B cell (primary cell): ENCODE data around the gene NUBPL. TPM values are rescaled to one million over a fixed set of nuclear protein-coding genes. Genes with fewer than 3 reads are reported as not detected.

Source experiments
- ATAC-seq: fragments of 200-7000 bp; cut with Tn5 transposase; one replicate; pipeline ENCODE4 v1.10.0; 2021; ENCODE audit warnings: low read depth, mild to moderate bottlenecking, moderate number of reproducible peaks, moderate library complexity
- CTCF ChIA-PET: fragments of 350-600 bp; sonication (Branson Sonifier 250); formaldehyde crosslinking; loops from one replicate; lab custom pipeline; 2021; ENCODE audit warnings: antibody characterized with exemption, inconsistent platforms; lab: Charles Lee
- POLR2A ChIA-PET: fragments of 350-600 bp; sonication (Branson Sonifier 250); formaldehyde crosslinking; loops from one replicate; lab custom pipeline; 2021; ENCODE audit warnings: antibody characterized with exemption; lab: Charles Lee
- DNase-seq: peaks from one replicate; pipeline ENCODE4 v3.0.0; 2013
- H2AFZ ChIP-seq: 2 replicates; pipeline ENCODE4 v1.6.1; 2012; ENCODE audit warnings: mild to moderate bottlenecking, low read depth, low read length; ENCODE audit not compliant: insufficient read depth, poor library complexity, severe bottlenecking
- H3K27ac ChIP-seq, 2 donors: 1 replicate in 1 of 2; 2 replicates in 1 of 2; pipeline ENCODE4 v1.5.1; 2012 to 2013; ENCODE audit warnings: low read length in 2 of 2, mild to moderate bottlenecking in 2 of 2, moderate library complexity in 1 of 2
- H3K27me3 ChIP-seq, 4 experiments: fragments of 200-600 bp in 1 of 4; sonication (generic) in 1 of 4; replicated peaks in 1 of 4; 1 replicate in 2 of 4; 2 replicates in 2 of 4; pipeline versions ENCODE4 v1.6.1 to v1.7.0; 2013 to 2016; ENCODE audit warnings: low read length in 3 of 4, mild to moderate bottlenecking in 2 of 4, mixed read lengths in 1 of 4, moderate library complexity in 1 of 4; ENCODE audit not compliant: insufficient read depth in 4 of 4, control insufficient read depth in 3 of 4; ENCODE audit errors: control extremely low read depth in 1 of 4
- H3K36me3 ChIP-seq, 2 experiments: replicated peaks in 1 of 2; 1 replicate in 1 of 2; 2 replicates in 1 of 2; pipeline versions ENCODE4 v1.6.1 to v1.7.1; 2013; ENCODE audit warnings: low read length in 1 of 2; ENCODE audit not compliant: insufficient read depth in 2 of 2, control insufficient read depth in 1 of 2; ENCODE audit errors: control extremely low read depth in 1 of 2, extremely low read depth in 1 of 2
- H3K4me1 ChIP-seq, 2 donors: fragments of 200-600 bp in 1 of 2; sonication (generic) in 1 of 2; 1 replicate in 1 of 2; 2 replicates in 1 of 2; pipeline versions ENCODE4 v1.5.1 to v1.6.1; 2013 to 2017; ENCODE audit warnings: low read length in 2 of 2; ENCODE audit not compliant: control insufficient read depth in 2 of 2, insufficient read depth in 2 of 2
- H3K4me2 ChIP-seq: replicated peaks from 2 replicates; pipeline ENCODE3; 2012; ENCODE audit warnings: mild to moderate bottlenecking, low read depth, low read length; ENCODE audit not compliant: poor library complexity, severe bottlenecking
- H3K4me3 ChIP-seq, 5 experiments: fragments of 200-600 bp in 1 of 5; sonication (generic) in 1 of 5; 1 replicate in 3 of 5; 2 replicates in 2 of 5; pipeline versions ENCODE4 v1.5.1 to v1.7.0; 2011 to 2016; ENCODE audit warnings: low read length in 4 of 5, mild to moderate bottlenecking in 4 of 5, low read depth in 2 of 5, control low read depth in 1 of 5, moderate library complexity in 1 of 5; ENCODE audit not compliant: insufficient read depth in 1 of 5; ENCODE audit errors: control extremely low read depth in 1 of 5, extremely low read depth in 1 of 5
- H3K79me2 ChIP-seq: fragments of 200-600 bp; sonication (generic); one replicate; pipeline ENCODE4 v1.6.0; 2016; ENCODE audit warnings: low read length; ENCODE audit not compliant: control insufficient read depth, insufficient read depth
- H3K9ac ChIP-seq: fragments of 200-600 bp; sonication (generic); 2 replicates; pipeline ENCODE4 v1.6.1; 2017; ENCODE audit warnings: mild to moderate bottlenecking, low read length, moderate library complexity
- H3K9me3 ChIP-seq, 3 donors: one replicate each; pipeline versions ENCODE4 v1.6.1 to v1.7.1; 2013; ENCODE audit warnings: low read length in 2 of 3; ENCODE audit not compliant: control insufficient read depth in 2 of 3, insufficient read depth in 1 of 3; ENCODE audit errors: control extremely low read depth in 1 of 3
- H4K20me1 ChIP-seq: 2 replicates; pipeline ENCODE4 v1.6.0; 2012; ENCODE audit warnings: mild to moderate bottlenecking, low read length; ENCODE audit not compliant: insufficient read depth, control insufficient read depth, poor library complexity, severe bottlenecking
- H3K27ac Mint-ChIP-seq: one replicate; pipeline ENCODE4 v1.8.0; 2021; ENCODE audit warnings: mixed read lengths
- H3K27me3 Mint-ChIP-seq: one replicate; pipeline ENCODE4 v1.8.0; 2021; ENCODE audit warnings: mixed read lengths
- H3K4me1 Mint-ChIP-seq: one replicate; pipeline ENCODE4 v1.8.0; 2021; ENCODE audit warnings: mixed read lengths
- H3K4me3 Mint-ChIP-seq: one replicate; pipeline ENCODE4 v1.8.0; 2021; ENCODE audit warnings: mixed read lengths
- H3K9me3 Mint-ChIP-seq: one replicate; pipeline ENCODE4 v1.8.0; 2022; ENCODE audit warnings: mixed read lengths; ENCODE audit not compliant: insufficient read depth
- CTCF ChIP-seq: fragments of 200-600 bp; IDR thresholded peaks from one replicate; pipeline ENCODE4 v1.8.0; 2022; ENCODE audit warnings: antibody characterized with exemption, mild to moderate bottlenecking
- EZH2 ChIP-seq: IDR thresholded peaks from 2 replicates; pipeline ENCODE4 v1.6.1; 2012; ENCODE audit warnings: borderline replicate concordance, low read depth, mild to moderate bottlenecking, moderate library complexity, low read length; ENCODE audit not compliant: insufficient read depth, poor library complexity, severe bottlenecking
- WGBS: methylation state at CpG from one replicate; pipeline ENCODE4 v1.1.5; 2013; ENCODE audit warnings: missing lambda C conversion rate; ENCODE audit not compliant: insufficient coverage; 5-methylcytosine and 5-hydroxymethylcytosine counted together
- intact Hi-C: fragments of 100-400 bp; cut with micrococcal nuclease; formaldehyde crosslinking; loops from one replicate; pipeline ENCODE4 v1.10.0; 2022
- polyA plus RNA-seq: library from polyadenylated mRNA; depleted of rRNA; stranded (reverse); fragments of >200 nt; gene quantifications from 2 replicates; pipeline ENCODE4 v1.2.3, GENCODE V29; 2012
- total RNA-seq, 2 donors: library from RNA; stranded (reverse); fragments of 120-200 nt in 1 of 2; gene quantifications; 1 replicate in 1 of 2; 2 replicates in 1 of 2; pipeline versions ENCODE4 v1.2.3 to v1.2.4, GENCODE V29; 2013 to 2022

NUBPL gene
- total and polyA plus RNA-seq, 2 donors (not counting 1 experiment from before 2014, with no cell fraction given): 1.9 to 14.2 TPM

GRCh38 chr14:31760277-31760676 is 199.1 kb downstream of the NUBPL start:
- no peak for ATAC-seq
- Mint-ChIP-seq H3K27ac (no peak overlapping the region), H3K4me1 (no peaks in the 10 kb centered on the region), H3K4me3 (no peak overlapping the region), H3K9me3 (no peaks in the 10 kb centered on the region), H3K27me3 (no peaks in the 10 kb centered on the region)
- Histone ChIP-seq H3K4me3 (no peak overlapping the region), H3K9me3 (no peaks in the 10 kb centered on the region), H3K4me2 (no peak overlapping the region), H3K4me1 (no peaks in the 10 kb centered on the region), H3K79me2 (no peaks in the 10 kb centered on the region), H2AFZ (no peak overlapping the region), H3K27ac (no peak overlapping the region), H3K36me3 (no peaks in the 10 kb centered on the region), H4K20me1 (no peaks in the 10 kb centered on the region), H3K27me3 (no peaks in the 10 kb centered on the region), H3K9ac (no peak overlapping the region)
- no CpG with 5 or more reads among the region's 3 CpGs for WGBS
- TF ChIP-seq CTCF (no peak), EZH2 (no peak)
- intact Hi-C loops: no loop called here
- POLR2A ChIA-PET: no interaction called here
- CTCF ChIA-PET: no interaction called here
- no peak for DNase-seq

GRCh38 chr14:31761325-31761724 is 200.1 kb downstream of the NUBPL start:
- Mint-ChIP-seq H3K27ac (no peak overlapping the region), H3K9me3 (no peaks in the 10 kb centered on the region), H3K27me3 (no peaks in the 10 kb centered on the region), H3K4me1 (no peaks in the 10 kb centered on the region), H3K4me3 (no peak overlapping the region)
- no peak for TF ChIP-seq CTCF
- TF ChIP-seq EZH2: no peak
- no peaks in the 10 kb centered on the region for H4K20me1 ChIP-seq
- no peak overlapping the region for H3K9ac ChIP-seq
- WGBS: no CpG with 5 or more reads among the region's 4 CpGs
- no peaks in the 10 kb centered on the region for H3K79me2 ChIP-seq
- no peaks in the 10 kb centered on the region for H3K27me3 ChIP-seq
- H3K27ac ChIP-seq: no peak overlapping the region
- ChIA-PET CTCF (no interaction called here), POLR2A (no interaction called here)
- no peak overlapping the region for H3K4me3 ChIP-seq
- no peaks in the 10 kb centered on the region for H3K36me3 ChIP-seq
- H3K4me1 ChIP-seq: no peaks in the 10 kb centered on the region
- H3K4me2 ChIP-seq: no peak overlapping the region
- DNase-seq (no peak), ATAC-seq (no peak)
- no peaks in the 10 kb centered on the region for H3K9me3 ChIP-seq
- H2AFZ ChIP-seq: no peak overlapping the region
- intact Hi-C loops: no loop called here
